IgD-negative memory B cell (primary cell): ENCODE data around the gene RPN1. TPM values are rescaled to one million over a fixed set of nuclear protein-coding genes. Genes with fewer than 3 reads are reported as not detected.
"Not testable (repeated sequence)": the region's sequence is repeated elsewhere in the genome, so short reads cannot be mapped to it uniquely, and the experiment has no call there.

Experiments used
- H3K27ac Mint-ChIP-seq, 3 donors: one replicate each; pipeline ENCODE4 v1.8.0; 2020 to 2022; ENCODE audit warnings: mild to moderate bottlenecking in 3 of 3, mixed read lengths in 3 of 3, moderate library complexity in 1 of 3
- H3K27me3 Mint-ChIP-seq: one replicate; pipeline ENCODE4 v1.8.0; 2021; ENCODE audit warnings: mixed read lengths
- H3K36me3 Mint-ChIP-seq: one replicate; pipeline ENCODE4 v1.8.0; 2020; ENCODE audit warnings: mild to moderate bottlenecking, mixed read lengths
- H3K4me1 Mint-ChIP-seq, 3 donors: one replicate each; pipeline ENCODE4 v1.8.0; 2020 to 2022; ENCODE audit warnings: mixed read lengths in 3 of 3, mild to moderate bottlenecking in 1 of 3
- H3K4me3 Mint-ChIP-seq, 4 donors: one replicate each; pipeline ENCODE4 v1.8.0; 2020 to 2022; ENCODE audit warnings: mild to moderate bottlenecking in 4 of 4, mixed read lengths in 4 of 4, moderate library complexity in 3 of 4
- H3K9me3 Mint-ChIP-seq, 3 donors: one replicate each; pipeline ENCODE4 v1.8.0; 2020 to 2021; ENCODE audit warnings: mixed read lengths in 3 of 3, mild to moderate bottlenecking in 1 of 3
- polyA plus RNA-seq: library from polyadenylated mRNA; unstranded; fragments of 300-500 nt; fragmentation: Illumina TruSeq; gene quantifications from one replicate; pipeline ENCODE4 v1.2.3, GENCODE V29; 2021

Gene RPN1
- polyA plus RNA-seq, 1 donor from 2014 or later = 172 TPM

GRCh38 chr3:128586932-128587331 lies 63.7 kb downstream of the RPN1 start:
- H3K27ac Mint-ChIP-seq, H3K4me1 Mint-ChIP-seq, H3K9me3 Mint-ChIP-seq, H3K36me3 Mint-ChIP-seq, H3K4me3 Mint-ChIP-seq, H3K27me3 Mint-ChIP-seq: not testable (repeated sequence)

GRCh38 chr3:128586391-128586790 lies 64.2 kb downstream of the RPN1 start:
- H3K27me3 Mint-ChIP-seq, H3K36me3 Mint-ChIP-seq, H3K27ac Mint-ChIP-seq, H3K4me1 Mint-ChIP-seq, H3K4me3 Mint-ChIP-seq, H3K9me3 Mint-ChIP-seq: not testable (repeated sequence)

GRCh38 chr3:128585974-128586373 lies 64.6 kb downstream of the RPN1 start:
- H3K9me3 Mint-ChIP-seq = peaks cover 0 to 8% (median 3%) of the 10 kb centered on the region in 3 donors
- H3K4me1 Mint-ChIP-seq = peaks cover 0 to 3% (median 0%) of the 10 kb centered on the region in 3 donors
- H3K27me3 Mint-ChIP-seq = peaks cover 8% of the 10 kb centered on the region
- H3K4me3 Mint-ChIP-seq = no peak overlapping the region
- no peaks in the 10 kb centered on the region for H3K36me3 Mint-ChIP-seq
- no peak overlapping the region for H3K27ac Mint-ChIP-seq

- peaks cover 8% of the 10 kb centered on the region for H3K27me3 Mint-ChIP-seq
Observed at GRCh38 chr3:128585189-128585588, 65.4 kb downstream of the RPN1 start.

GRCh38 chr3:128584412-128585020 lies 66.1 kb downstream of the RPN1 start:
- H3K27ac Mint-ChIP-seq = no peak overlapping the region

More at GRCh38 chr3:128585189-128585588, 65.4 kb downstream of the RPN1 start:
- Mint-ChIP-seq H3K9me3 (peaks cover 0 to 7% (median 3%) of the 10 kb centered on the region in 3 donors), H3K4me1 (peaks cover 0 to 3% (median 0%) of the 10 kb centered on the region in 3 donors), H3K36me3 (no peaks in the 10 kb centered on the region), H3K4me3 (no peak overlapping the region), H3K27ac (no peak overlapping the region)

GRCh38 chr3:128581566-128581965 lies 69.1 kb downstream of the RPN1 start:
- Mint-ChIP-seq H3K27me3 (peaks cover 5% of the 10 kb centered on the region), H3K4me1 (no peaks in the 10 kb centered on the region), H3K9me3 (no peaks in the 10 kb centered on the region), H3K4me3 (no peak overlapping the region), H3K36me3 (no peaks in the 10 kb centered on the region), H3K27ac (no peak overlapping the region)

More at GRCh38 chr3:128584412-128585020, 66.1 kb downstream of the RPN1 start:
- peaks cover 8% of the 10 kb centered on the region for H3K27me3 Mint-ChIP-seq
- H3K36me3 Mint-ChIP-seq = no peaks in the 10 kb centered on the region
- peaks cover 0 to 3% (median 0%) of the 10 kb centered on the region in 3 donors for H3K4me1 Mint-ChIP-seq
- H3K9me3 Mint-ChIP-seq = peaks cover 0 to under 1% (median 0%) of the 10 kb centered on the region in 3 donors
- no peak overlapping the region for H3K4me3 Mint-ChIP-seq

- Mint-ChIP-seq H3K9me3 (no peaks in the 10 kb centered on the region), H3K36me3 (no peaks in the 10 kb centered on the region), H3K4me1 (no peaks in the 10 kb centered on the region), H3K4me3 (no peak overlapping the region), H3K27me3 (peaks cover under 1% of the 10 kb centered on the region), H3K27ac (no peak overlapping the region)
Observed at GRCh38 chr3:128579927-128580326, 70.7 kb downstream of the RPN1 start.

GRCh38 chr3:128578346-128578745 lies 72.3 kb downstream of the RPN1 start:
- Mint-ChIP-seq H3K27ac (no peak overlapping the region), H3K9me3 (no peaks in the 10 kb centered on the region), H3K36me3 (no peaks in the 10 kb centered on the region), H3K4me1 (no peaks in the 10 kb centered on the region), H3K4me3 (no peak overlapping the region), H3K27me3 (peaks cover 15% of the 10 kb centered on the region)

GRCh38 chr3:128577711-128578110 lies 72.9 kb downstream of the RPN1 start:
- Mint-ChIP-seq H3K4me3 (no peak overlapping the region), H3K36me3 (no peaks in the 10 kb centered on the region), H3K27ac (no peak overlapping the region), H3K27me3 (peaks cover 21% of the 10 kb centered on the region), H3K9me3 (no peaks in the 10 kb centered on the region), H3K4me1 (no peaks in the 10 kb centered on the region)

GRCh38 chr3:128576290-128576689 lies 74.3 kb downstream of the RPN1 start:
- H3K4me1 Mint-ChIP-seq = no peaks in the 10 kb centered on the region
- no peak overlapping the region for H3K4me3 Mint-ChIP-seq
- H3K27ac Mint-ChIP-seq = no peak overlapping the region
- H3K27me3 Mint-ChIP-seq = peaks cover 21% of the 10 kb centered on the region
- no peaks in the 10 kb centered on the region for H3K9me3 Mint-ChIP-seq
- H3K36me3 Mint-ChIP-seq = no peaks in the 10 kb centered on the region

- H3K36me3 Mint-ChIP-seq = no peaks in the 10 kb centered on the region
- no peaks in the 10 kb centered on the region for H3K4me1 Mint-ChIP-seq
- peaks cover 21% of the 10 kb centered on the region for H3K27me3 Mint-ChIP-seq
- H3K4me3 Mint-ChIP-seq = no peak overlapping the region
- H3K9me3 Mint-ChIP-seq = no peaks in the 10 kb centered on the region
- no peak overlapping the region for H3K27ac Mint-ChIP-seq
Observed at GRCh38 chr3:128575777-128576176, 74.8 kb downstream of the RPN1 start.

GRCh38 chr3:128573707-128574162 lies 76.9 kb downstream of the RPN1 start:
- Mint-ChIP-seq H3K4me1 (peaks cover 0 to 2% (median 0%) of the 10 kb centered on the region in 3 donors), H3K27me3 (peaks cover 25% of the 10 kb centered on the region), H3K9me3 (no peaks in the 10 kb centered on the region), H3K4me3 (no peak overlapping the region), H3K36me3 (no peaks in the 10 kb centered on the region), H3K27ac (no peak overlapping the region)

- Mint-ChIP-seq H3K4me3 (peak overlapping the region in 1 of 4 donors; percentile 43), H3K4me1 (peaks cover 0 to 2% (median 0%) of the 10 kb centered on the region in 3 donors), H3K9me3 (no peaks in the 10 kb centered on the region), H3K27ac (no peak overlapping the region), H3K36me3 (no peaks in the 10 kb centered on the region), H3K27me3 (peaks cover 26% of the 10 kb centered on the region)
Observed at GRCh38 chr3:128573160-128573559, 77.5 kb downstream of the RPN1 start.

- Mint-ChIP-seq H3K27ac (no peak overlapping the region), H3K4me1 (peaks cover 0 to 2% (median 0%) of the 10 kb centered on the region in 3 donors), H3K27me3 (peaks cover 26% of the 10 kb centered on the region), H3K9me3 (no peaks in the 10 kb centered on the region), H3K4me3 (peak overlapping the region in 1 of 4 donors; percentile 43), H3K36me3 (no peaks in the 10 kb centered on the region)
Observed at GRCh38 chr3:128572644-128573105, 77.9 kb downstream of the RPN1 start.

GRCh38 chr3:128572013-128572412 lies 78.6 kb downstream of the RPN1 start:
- no peaks in the 10 kb centered on the region for H3K36me3 Mint-ChIP-seq
- peaks cover 0 to 2% (median 0%) of the 10 kb centered on the region in 3 donors for H3K4me1 Mint-ChIP-seq
- peaks cover 26% of the 10 kb centered on the region for H3K27me3 Mint-ChIP-seq
- H3K9me3 Mint-ChIP-seq = no peaks in the 10 kb centered on the region
- H3K4me3 Mint-ChIP-seq = no peak overlapping the region
- no peak overlapping the region for H3K27ac Mint-ChIP-seq
